Measurements from ENCODE around the gene EIF4ENIF1.
"Not testable (repeated sequence)": the region's sequence is repeated elsewhere in the genome, so short reads cannot be mapped to it uniquely, and the experiment has no call there.

The EIF4ENIF1 gene

GRCh38 chr22:31489632-31490495 is at the start of gene EIF4ENIF1:
Gene EIF4ENIF1, minus strand, starts transcription at chr22:31489842. Its CDS starts 1,124 bp downstream, at chr22:31488718.
- DNase-seq: peak; percentile 91

- DNase-seq: peak; percentile 80
Observed at GRCh38 chr22:31538815-31539214, 49.2 kb upstream of the EIF4ENIF1 start.

- DNase-seq: peak; percentile 88
Observed at GRCh38 chr22:31537019-31537535, 47.4 kb upstream of the EIF4ENIF1 start.

GRCh38 chr22:31533374-31533773 is 43.7 kb upstream of the EIF4ENIF1 start:
- DNase-seq: no peak

GRCh38 chr22:31532060-31532459 is 42.4 kb upstream of the EIF4ENIF1 start:
- DNase-seq: no peak

GRCh38 chr22:31530823-31531195 is 41.2 kb upstream of the EIF4ENIF1 start:
- no peak for DNase-seq

- DNase-seq: peak; percentile 61
Observed at GRCh38 chr22:31526270-31526669, 36.6 kb upstream of the EIF4ENIF1 start.

GRCh38 chr22:31524132-31524531 is 34.5 kb upstream of the EIF4ENIF1 start:
- DNase-seq: peak; percentile 51

GRCh38 chr22:31520051-31520450 is 30.4 kb upstream of the EIF4ENIF1 start:
- peak; percentile 37 for DNase-seq

GRCh38 chr22:31509061-31509762 is 19.6 kb upstream of the EIF4ENIF1 start:
- DNase-seq: no peak

GRCh38 chr22:31508536-31508935 is 18.9 kb upstream of the EIF4ENIF1 start:
- DNase-seq: no peak

GRCh38 chr22:31507517-31507916 is 17.9 kb upstream of the EIF4ENIF1 start:
- not testable (repeated sequence) for DNase-seq

GRCh38 chr22:31504282-31504681 is 14.6 kb upstream of the EIF4ENIF1 start:
- no peak for DNase-seq

- DNase-seq: no peak
Observed at GRCh38 chr22:31503211-31503964, 13.7 kb upstream of the EIF4ENIF1 start.

- DNase-seq: no peak
Observed at GRCh38 chr22:31501738-31502137, 12.1 kb upstream of the EIF4ENIF1 start.

- DNase-seq: peak; percentile 68
Observed at GRCh38 chr22:31497148-31497938, 7.7 kb upstream of the EIF4ENIF1 start.

- peak; percentile 53 for DNase-seq
Observed at GRCh38 chr22:31496735-31497146, 7.1 kb upstream of the EIF4ENIF1 start.

- peak; percentile 96 for DNase-seq
Observed at GRCh38 chr22:31496007-31496734, 6.5 kb upstream of the EIF4ENIF1 start, which contains the start of gene SFI1. Gene SFI1, plus strand, starts transcription at chr22:31496536. Its CDS starts 11,749 bp downstream, at chr22:31508285.

GRCh38 chr22:31495343-31495742 is 5.7 kb upstream of the EIF4ENIF1 start:
- DNase-seq: no peak

- DNase-seq: not testable (repeated sequence)
Observed at GRCh38 chr22:31493355-31493754, 3.7 kb upstream of the EIF4ENIF1 start.

GRCh38 chr22:31492151-31492550 is 2.5 kb upstream of the EIF4ENIF1 start:
- no peak for DNase-seq
